WI38 (cell line): Measurements from ENCODE around the gene MYO1H.
"Not testable (repeated sequence)": the region's sequence is repeated elsewhere in the genome, so short reads cannot be mapped to it uniquely, and the experiment has no call there.

Experiments
- H3K4me3 ChIP-seq: 2 replicates; pipeline ENCODE4 v1.5.1; 2011; ENCODE audit warnings: low read depth, mild to moderate bottlenecking, control low read depth, low read length
- TF ChIP-seq, protein P1 (sequence below): IDR thresholded peaks from 2 replicates; pipeline ENCODE4 v1.5.1; 2012; ENCODE audit warnings: low read depth, mild to moderate bottlenecking, control low read depth, low read length

The MYO1H gene

DNA sequence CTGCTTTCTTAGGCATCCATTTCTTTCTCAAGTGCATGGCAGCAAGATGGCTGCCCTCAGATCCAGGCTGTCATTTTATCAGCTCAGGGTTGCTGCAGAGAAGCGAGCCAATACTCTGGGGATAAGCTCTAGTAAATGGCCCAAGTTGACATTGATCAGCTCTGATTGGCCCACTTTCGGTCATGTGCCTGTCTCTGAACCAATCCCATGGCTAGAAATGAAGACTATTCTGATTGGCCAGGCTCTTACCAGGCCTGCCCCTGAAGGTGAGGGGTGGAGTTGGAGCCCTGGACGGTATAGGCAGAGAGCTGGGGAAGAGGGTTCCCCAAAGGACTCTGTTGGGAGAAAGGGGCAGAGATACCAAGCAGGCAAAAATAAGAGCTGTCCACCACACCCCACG, 41.4 kb downstream of the MYO1H start:
- TF ChIP-seq, protein P1, sequence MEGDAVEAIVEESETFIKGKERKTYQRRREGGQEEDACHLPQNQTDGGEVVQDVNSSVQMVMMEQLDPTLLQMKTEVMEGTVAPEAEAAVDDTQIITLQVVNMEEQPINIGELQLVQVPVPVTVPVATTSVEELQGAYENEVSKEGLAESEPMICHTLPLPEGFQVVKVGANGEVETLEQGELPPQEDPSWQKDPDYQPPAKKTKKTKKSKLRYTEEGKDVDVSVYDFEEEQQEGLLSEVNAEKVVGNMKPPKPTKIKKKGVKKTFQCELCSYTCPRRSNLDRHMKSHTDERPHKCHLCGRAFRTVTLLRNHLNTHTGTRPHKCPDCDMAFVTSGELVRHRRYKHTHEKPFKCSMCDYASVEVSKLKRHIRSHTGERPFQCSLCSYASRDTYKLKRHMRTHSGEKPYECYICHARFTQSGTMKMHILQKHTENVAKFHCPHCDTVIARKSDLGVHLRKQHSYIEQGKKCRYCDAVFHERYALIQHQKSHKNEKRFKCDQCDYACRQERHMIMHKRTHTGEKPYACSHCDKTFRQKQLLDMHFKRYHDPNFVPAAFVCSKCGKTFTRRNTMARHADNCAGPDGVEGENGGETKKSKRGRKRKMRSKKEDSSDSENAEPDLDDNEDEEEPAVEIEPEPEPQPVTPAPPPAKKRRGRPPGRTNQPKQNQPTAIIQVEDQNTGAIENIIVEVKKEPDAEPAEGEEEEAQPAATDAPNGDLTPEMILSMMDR, result no peak
- no peak overlapping the region for H3K4me3 ChIP-seq

DNA sequence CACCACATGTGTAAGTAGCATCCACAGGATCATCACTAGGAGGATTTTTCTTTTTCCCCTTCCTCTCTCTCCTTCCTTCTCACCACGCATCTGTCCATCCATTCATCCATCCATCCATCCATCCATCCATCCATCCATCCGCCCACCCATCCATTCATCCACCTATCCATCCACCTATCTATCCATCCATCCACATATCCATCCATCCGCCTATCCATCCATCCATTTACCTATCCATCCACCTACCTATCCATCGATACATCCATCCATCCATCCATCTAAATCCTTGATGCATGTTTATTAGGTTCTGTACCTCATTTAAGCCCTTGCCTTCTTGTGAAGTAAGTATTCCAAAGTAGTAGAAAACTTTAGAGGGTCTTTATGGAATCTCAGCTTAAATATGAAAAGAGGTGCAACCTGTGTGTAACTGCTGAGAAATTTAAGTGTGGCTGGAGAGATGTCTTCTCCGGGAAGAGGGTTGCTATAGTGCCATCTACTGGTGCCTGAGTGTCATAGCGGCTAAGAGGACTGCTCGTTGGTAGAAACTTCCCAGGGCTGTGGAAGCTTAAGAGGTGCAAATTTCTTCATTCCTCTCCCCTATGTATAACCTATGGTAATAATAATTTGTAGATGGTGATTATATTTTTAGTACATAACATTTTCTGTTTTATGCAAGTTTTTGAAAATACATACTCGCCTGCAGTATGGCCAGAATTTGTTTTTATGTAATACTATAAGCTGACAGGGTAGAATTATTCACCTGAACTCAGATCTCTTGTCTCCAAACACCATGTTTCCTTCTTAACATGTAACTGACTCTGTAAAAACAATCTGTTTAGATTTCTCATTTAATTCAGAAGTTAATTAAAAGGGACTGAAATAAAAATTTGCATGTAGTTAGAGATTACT, 46.0 kb downstream of the MYO1H start:
- TF ChIP-seq, protein P1, result peak; percentile 96

GRCh38 chr12:109394891-109395290, 47.2 kb downstream of the MYO1H start:
- TF ChIP-seq, protein P1, result no peak
- H3K4me3 ChIP-seq, result no peak overlapping the region

More for the DNA sequence above, 46.0 kb downstream of the MYO1H start:
- no peak overlapping the region for H3K4me3 ChIP-seq

- not testable (repeated sequence) for H3K4me3 ChIP-seq
These were observed 57.1 kb downstream of the MYO1H start for GRCh38 chr12:109404841-109405240.

DNA sequence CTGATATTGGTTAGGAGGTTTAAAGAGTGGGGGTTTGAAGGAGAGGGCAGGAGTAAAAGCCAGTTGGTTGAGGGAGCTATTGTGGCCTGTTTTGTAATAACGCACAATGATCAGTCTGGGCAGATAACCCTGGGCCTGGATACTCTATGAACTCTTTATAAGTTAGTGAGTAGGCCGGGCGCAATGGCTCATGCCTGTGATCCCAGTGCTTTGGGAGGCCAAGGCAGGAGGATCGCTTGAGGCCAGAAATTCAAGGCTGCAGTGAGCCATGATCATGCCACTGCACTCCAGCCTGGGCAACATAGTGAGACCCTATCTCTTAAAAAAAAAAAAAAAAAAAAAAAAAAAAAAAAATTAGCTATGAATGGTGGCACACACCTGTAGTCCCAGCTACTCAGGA, 58.4 kb downstream of the MYO1H start:
- not testable (repeated sequence) for H3K4me3 ChIP-seq

GRCh38 chr12:109418848-109419480, 71.3 kb downstream of the MYO1H start:
- TF ChIP-seq, protein P1, result no peak
- no peak overlapping the region for H3K4me3 ChIP-seq

GRCh38 chr12:109421355-109422087, 73.8 kb downstream of the MYO1H start:
- TF ChIP-seq, protein P1, result no peak
- no peak overlapping the region for H3K4me3 ChIP-seq

DNA sequence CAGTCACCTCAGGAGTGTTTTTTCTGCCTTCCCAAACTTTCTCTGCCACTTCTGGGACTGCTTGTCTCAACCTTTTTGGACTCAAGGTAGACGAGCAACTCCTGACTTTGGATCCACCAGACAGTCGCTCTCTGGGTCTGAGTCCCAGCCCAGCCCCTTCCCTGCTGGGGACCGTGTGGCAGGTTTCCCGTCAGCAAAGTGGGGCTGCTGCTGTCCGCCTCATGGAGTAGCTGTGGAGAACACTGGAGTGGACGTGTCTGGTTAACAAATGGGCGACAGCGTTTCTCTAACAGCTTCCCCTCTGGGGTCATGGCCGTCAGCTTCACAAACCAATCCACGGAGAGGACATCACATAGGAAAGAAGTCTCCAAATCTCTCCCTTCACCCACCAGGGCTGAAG, 74.6 kb downstream of the MYO1H start:
- H3K4me3 ChIP-seq, result no peak overlapping the region
- TF ChIP-seq, protein P1, result no peak
